ENCODE data around the gene PICK1.

DNA sequence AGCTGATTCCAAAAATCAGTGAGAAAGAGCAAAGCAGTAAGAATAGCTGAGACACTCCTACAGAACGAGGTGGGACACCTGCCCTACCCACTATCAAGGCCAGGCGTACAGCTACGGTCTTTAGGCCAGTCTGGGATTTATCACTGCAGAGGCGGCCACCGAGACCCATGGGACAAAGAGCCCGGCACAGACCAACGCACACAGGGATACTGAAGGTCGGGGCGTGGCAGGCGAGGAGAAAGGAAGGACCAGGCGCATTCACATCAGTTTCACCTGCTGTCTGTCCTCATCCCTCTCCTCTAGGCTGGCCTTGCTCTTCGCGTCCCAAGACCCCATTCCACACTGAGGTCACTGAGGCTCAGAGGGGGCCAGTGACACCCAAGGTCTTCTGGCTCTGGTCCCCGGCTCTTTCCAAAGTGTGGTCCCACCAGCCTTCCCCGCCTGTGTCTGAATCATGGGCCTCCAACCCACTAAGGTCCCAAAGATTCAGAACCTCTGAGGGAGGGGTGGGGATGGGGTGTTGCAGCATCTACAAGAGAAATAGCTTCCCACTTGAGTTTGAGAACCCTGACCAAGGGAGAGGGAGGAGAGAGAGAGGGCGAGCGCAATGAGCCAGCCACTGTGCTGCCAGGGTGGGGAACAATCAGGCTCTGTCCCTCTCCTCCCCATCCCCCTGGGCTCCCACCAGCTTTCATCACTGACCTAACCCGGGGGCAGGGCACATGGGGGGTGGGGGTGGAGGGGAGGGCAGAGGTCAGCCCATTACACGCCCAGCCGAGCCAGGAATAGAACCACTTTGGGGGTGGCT lies 7.2 kb upstream of the PICK1 start:
- TF ChIP-seq, protein P1, sequence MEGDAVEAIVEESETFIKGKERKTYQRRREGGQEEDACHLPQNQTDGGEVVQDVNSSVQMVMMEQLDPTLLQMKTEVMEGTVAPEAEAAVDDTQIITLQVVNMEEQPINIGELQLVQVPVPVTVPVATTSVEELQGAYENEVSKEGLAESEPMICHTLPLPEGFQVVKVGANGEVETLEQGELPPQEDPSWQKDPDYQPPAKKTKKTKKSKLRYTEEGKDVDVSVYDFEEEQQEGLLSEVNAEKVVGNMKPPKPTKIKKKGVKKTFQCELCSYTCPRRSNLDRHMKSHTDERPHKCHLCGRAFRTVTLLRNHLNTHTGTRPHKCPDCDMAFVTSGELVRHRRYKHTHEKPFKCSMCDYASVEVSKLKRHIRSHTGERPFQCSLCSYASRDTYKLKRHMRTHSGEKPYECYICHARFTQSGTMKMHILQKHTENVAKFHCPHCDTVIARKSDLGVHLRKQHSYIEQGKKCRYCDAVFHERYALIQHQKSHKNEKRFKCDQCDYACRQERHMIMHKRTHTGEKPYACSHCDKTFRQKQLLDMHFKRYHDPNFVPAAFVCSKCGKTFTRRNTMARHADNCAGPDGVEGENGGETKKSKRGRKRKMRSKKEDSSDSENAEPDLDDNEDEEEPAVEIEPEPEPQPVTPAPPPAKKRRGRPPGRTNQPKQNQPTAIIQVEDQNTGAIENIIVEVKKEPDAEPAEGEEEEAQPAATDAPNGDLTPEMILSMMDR (IDR thresholded peaks at IDR 0.05): no peak
- no peak for TF ChIP-seq ZFX (IDR thresholded peaks at IDR 0.05; ENCODE audit: borderline replicate concordance)

Measured in 22Rv1 (cell line).